A204.1 (cell line): ENCODE results near the gene HECTD4.
"Not testable (repeated sequence)": the region's sequence is repeated elsewhere in the genome, so short reads cannot be mapped to it uniquely, and the experiment has no call there.

Source experiments
- FAIRE-seq: peaks from 2 replicates; lab custom pipeline; 2012; peaks lifted over from hg19 to GRCh38; lab: Jason Lieb, UNC

The HECTD4 gene

DNA sequence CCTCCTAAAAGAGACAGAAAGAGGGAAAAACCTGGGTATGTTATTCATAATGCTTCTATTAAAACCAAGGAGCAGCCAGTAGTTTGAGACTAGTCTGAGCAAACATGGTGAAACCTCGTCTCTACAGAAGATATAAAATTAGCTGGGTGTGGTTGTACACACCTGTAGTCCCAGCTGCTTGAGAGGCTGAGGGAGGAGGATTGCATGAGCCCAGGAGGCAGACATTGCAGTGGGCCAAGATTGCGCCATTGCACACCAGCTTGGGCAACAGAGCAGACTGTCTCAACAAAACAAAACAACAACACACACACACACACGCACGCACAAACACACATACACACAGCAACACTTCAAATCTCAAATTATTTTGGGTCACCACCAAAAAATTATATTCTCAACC, 27.8 kb downstream of the HECTD4 start:
- FAIRE-seq: no peak

DNA sequence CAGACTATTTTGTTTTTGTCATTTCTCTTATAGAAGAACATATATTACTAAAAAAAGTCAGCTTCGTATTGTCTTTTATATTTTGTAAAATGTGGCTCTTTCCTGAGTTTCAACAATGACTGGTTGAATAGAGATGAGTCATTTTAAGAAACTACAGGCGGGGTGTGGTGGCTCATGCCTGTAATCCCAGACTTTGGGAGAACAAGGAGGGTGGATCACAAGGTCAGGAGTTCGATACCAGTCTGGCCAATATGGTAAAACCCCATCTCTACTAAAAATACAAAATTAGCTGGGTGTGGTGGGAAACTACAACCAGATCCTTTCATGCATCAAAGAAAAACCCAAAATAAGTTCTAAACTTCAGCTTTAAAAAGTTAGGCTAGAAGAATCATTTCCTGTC, 28.8 kb downstream of the HECTD4 start:
- no peak for FAIRE-seq

DNA sequence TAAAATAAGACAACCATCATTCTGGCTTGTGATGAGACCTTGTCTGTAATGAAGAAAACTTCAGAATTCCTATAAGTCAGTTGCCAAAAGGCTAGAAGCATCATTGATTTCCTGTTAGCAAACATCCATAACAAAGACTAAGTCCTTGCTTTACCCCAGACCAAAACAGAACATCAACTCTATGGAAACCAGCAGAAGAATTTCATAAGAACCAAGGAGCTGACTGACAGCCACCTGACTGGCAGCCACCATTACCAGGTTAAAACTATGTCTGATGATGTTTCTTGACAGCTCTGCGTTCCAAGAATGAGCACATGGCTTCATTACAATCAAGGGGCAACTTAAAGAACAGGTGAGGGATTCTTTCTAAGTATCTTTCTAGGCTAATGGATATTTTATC, 29.3 kb downstream of the HECTD4 start:
- no peak for FAIRE-seq

DNA sequence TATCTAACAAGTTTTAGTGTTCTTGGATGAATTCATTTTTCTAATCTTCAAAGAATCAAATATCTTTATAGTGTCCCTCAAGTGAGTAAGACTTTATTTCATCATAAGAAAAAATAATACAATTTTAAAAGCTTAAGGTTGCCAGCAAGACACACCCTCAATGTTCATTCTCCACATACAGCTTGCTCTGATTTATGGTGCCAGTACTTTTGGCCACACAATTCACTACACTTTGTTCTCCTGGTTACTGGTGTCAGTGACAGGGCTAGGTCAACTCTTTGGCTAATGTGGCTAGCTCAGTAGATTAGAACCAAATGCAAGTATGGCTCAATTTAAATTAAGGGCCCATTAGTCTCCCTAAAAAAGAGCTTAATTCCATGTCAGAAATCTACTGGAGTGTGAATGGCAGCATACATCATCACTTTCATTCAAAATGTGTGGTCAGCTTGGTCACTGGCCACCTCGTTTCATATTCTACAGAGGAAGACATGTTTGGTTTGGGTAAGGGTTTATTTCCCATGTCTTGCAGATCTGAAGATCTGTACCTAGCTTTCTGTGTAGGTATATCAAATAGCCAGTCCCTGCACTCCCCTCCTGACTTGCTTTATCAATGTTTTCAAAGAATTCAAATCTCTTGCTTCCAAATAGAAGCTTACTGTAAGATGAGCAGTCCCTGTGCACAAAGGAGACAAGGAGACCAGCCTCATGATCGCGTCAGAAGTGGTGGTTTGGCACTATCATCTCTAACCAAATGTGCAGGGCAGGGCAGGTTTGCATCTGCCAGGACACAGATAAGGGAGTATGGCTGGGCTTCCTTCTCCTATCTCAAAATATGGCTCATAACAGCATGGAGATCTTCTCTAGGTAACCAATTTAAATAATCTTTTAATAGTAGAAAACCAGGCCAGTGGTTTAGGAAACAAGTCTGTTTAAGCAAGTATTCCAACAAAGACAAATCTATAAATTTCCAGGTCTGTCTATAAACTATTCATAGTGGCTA, 31.3 kb downstream of the HECTD4 start:
- FAIRE-seq: no peak

DNA sequence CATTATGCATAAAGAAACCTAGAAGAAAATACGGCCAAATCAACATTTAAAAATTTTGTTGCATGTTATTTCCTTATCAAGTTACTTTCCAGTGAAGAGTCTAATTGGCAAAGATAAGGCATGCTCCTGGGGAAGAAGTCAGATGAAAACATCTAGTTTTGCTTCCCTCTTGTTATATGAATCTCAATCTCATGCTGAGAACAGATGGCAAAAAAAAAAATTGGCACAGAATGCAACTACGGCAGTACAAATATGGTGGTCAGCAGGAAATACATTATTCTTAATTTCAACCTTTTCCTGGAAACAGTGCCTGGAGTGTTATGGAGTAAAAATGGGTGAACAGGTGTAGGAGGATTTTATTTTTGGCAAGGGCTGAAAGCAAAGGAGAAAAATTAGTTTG, 32.8 kb downstream of the HECTD4 start:
- no peak for FAIRE-seq

DNA sequence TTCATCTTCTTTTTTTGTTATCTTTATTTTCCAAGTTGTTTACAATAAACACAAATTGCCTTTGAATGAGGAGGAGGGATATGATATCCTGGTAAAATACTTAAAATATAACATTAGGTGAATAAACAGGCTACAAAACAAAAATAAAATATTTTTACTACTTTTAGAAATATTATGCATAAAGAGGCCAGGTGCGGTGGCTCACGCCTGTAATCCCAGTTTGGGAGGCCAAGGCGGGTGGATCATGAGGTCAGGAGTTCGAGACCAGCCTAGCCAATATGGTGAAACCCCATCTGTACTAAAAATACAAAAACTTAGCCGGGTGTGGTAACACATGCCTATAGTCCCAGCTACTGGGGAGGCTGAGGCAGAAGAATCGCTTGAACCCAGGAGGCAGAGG, 33.3 kb downstream of the HECTD4 start:
- FAIRE-seq: not testable (repeated sequence)

DNA sequence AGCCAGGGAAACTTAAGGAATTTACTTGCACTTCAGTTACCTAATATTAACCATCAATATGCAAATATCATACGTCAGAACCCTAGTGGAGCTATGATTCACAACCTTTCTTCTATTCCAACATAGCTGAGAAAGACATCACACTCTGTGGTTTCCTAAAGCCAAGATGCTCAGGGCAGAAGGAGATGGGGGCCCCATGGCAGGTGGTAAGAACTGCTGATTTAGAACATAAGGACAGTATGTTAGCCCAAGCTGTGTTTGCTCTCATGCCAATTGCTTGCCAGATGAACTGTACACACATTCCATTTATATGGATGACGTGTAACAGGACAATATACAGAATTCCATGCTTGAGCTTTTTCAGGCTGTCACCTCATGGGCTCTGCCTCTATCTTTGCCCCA, 34.6 kb downstream of the HECTD4 start:
- no peak for FAIRE-seq

DNA sequence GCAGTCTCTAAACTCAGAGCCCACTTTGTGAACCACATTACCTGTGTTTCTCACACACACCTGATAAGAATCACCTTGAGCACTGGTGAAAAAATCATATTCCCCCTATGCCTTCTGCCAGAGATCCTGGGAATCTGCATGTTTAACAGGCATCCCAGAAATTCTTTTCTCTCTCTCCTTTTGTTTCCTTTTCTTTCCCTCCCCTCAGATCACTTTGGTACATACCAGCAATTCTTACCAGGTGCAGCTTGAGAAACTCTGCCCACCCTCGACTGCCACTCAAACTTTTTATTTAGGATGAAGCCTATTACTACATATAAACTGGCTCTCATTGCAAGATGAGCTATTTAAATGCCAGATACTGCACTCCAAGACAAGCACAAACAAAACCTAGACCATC, 36.0 kb downstream of the HECTD4 start:
- no peak for FAIRE-seq

DNA sequence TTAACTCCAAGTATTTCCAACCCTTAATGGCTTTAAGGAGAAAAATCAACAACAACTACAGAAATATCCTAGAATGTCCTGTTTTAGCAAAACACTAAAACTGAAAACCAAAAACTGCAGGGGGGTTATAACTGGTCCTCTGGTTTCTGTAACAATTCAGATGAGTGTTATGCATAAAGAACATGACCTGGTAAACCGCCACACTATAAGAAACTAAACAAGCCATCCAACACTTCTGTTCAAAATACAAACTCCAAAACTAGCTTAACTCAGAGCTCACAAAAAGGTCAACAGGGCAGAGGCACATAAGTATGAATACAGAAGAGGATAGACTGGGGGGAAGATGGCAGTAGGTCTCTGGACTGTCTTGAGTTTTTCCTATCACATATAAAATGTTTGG, 38.0 kb downstream of the HECTD4 start:
- no peak for FAIRE-seq

DNA sequence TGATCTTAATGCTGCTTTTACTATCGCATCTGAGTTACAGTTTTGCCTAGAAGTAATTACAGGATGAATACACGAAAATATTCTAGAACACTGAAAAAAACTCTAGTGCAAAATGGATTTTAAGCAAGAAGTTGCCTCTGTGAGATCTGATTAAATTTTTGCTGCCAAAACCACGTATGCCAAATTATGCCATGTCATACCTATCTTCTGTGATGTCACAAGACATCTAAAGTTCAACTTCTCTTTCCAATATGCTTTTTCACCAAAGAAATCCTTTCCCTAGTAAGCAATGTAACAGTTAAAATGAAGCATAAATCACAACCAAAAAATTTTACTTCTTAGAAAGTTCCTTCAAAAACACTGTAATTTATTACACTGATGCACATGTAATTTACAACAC, 39.6 kb downstream of the HECTD4 start:
- FAIRE-seq: no peak

DNA sequence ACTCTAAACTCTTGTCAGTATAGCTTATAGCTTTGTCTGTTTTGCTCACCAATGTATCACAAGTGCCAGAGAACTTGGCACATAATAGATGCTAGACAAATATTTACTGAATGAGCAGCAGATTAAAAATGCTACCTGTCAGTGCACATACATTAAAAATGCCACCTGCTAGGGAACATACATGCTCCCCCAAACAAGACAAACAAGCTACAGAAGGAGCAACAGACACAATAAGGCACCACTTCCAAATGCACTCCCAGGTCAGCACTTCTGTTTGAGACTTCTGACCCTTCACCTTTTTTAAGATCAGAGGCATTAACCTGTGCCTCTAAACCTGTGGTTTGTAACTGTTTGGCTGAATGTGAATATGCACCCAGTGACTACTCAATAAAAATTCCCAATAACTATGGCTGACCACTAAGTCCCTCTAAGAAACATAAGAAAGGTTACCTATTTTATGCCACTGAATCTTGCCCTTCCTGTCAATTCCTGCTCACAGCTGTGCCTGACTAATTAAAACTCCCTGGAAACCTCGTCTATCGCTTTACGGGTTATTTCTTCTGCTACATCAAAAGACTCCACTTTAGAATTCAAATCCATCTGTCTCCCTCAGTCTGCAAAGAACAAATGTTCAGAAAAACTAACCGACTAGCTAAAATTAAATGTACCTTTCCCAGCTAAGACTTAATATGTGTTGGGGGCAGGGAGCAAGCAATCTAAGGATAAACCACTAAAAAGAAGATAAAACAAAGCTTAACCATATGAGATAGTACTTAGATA, 41.0 kb downstream of the HECTD4 start:
- no peak for FAIRE-seq

DNA sequence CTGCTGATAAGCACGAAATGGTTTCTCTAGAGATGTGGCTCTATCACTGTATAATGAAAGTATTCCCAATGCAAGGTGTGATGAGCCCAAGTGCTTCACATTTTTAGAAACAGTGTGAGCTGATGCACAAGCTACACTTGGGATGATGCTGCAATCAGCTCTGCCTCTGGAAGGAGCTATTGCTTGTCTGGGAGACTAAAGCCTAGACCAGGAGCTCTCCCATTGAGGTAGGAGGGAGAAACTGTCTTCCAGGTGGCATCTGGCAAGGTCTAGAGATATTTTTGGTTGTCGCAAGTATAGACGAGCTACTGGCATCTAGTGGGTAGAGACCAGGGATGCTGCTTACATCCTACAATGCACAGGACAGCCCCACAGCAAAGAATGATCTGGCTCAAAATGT, 42.0 kb downstream of the HECTD4 start:
- FAIRE-seq: no peak

DNA sequence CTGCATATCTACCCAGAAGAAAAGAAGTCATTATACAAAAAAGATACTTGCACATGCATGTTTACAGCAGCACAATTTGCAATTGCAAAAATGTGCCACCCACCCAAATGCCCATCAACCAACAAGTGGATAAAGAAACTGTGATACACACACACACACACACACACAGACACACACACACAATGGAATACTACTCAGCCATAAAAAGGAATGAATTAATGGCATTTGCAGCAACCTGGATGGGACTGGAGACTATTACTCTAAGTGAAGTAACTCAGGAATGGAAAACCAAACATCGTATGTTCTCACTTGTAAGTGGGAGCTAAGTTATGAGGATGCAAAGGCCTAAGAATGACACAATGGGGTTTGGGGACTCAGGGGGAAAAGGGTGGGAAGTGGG, 47.2 kb downstream of the HECTD4 start:
- FAIRE-seq: not testable (repeated sequence)

DNA sequence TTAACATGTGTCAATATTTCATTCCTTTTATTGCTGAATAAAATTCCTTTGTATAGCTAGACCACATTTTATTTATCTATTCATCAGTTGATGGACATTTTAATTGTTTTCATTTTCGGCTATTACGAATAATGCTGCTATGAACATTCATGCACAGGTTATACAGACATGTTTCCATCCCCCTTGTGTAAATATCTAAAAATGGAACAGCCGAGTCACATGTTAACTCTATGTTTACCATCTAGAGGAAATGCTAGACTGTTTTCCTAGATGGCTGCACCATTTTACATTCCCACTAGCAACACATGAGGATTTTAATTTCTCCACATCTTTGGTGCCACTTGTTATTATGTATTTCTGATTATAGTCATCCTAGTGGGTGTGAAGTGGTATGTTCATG, 49.2 kb downstream of the HECTD4 start:
- no peak for FAIRE-seq

DNA sequence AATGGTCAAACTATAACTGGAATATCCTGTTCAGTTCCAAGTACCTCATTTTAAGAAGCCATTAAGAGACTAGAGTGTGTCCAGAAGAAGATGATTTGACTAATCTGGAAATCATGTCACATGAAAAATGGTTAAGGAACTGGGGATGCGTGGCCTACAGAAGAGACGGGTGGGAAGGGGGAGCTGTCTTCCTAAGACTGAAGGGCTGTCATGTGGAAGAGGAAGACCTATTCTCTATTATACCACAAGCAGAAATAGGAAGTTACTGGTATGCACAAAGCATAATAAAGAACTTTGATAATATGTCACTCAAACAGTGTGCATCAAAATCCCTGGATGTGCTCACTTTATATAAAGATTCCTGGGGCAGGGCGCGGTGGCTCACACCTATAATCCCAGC, 50.3 kb downstream of the HECTD4 start:
- FAIRE-seq: no peak

DNA sequence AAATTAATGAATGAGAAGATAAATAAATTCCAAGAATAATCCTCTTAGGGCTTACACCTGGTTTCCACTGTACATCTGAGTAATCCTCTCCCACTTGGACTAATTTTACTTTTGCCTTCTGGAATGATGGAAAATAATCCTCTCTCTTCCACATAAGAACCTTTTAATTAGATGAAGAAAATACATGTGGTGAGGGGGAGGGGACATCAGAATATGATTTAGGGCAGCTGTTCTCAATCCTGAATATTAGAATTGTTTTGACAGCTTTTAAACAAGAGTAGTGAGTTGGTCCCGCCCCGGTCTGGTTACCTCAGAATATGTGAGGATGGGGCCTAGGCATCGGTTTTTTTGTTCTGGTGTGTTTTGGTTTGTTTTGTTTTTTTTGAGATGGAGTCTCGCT, 51.5 kb downstream of the HECTD4 start:
- FAIRE-seq: no peak

DNA sequence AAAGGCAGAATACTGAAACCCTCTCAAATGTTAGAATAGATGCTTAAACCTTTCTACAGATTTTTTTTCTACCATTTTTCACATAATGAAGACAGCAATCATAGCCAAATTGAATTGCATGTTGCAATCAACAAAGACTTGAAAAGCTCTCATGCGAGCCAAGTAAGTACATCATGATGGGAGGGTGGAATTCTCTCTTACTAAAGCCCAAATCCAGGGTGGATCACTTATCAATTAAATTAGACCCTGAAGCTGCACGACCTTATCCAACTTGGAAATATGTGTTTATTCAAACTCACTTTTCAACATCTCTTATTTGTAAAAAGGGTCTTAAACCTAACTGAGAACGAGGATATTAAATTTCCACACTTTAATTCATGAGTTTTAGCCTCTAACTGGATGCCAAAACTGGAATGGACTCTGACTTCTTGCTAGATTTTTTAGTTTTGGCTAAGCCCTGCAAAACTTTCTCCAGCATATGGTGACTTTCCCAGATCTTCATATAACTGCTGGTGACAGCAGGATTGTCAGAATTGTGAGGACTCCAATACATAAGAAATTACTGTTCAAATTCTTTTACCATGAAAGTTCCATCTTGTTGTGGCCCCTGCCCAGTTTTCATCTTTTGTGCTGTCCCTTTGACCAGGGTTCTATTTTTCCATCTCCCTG, 53.6 kb downstream of the HECTD4 start:
- no peak for FAIRE-seq

DNA sequence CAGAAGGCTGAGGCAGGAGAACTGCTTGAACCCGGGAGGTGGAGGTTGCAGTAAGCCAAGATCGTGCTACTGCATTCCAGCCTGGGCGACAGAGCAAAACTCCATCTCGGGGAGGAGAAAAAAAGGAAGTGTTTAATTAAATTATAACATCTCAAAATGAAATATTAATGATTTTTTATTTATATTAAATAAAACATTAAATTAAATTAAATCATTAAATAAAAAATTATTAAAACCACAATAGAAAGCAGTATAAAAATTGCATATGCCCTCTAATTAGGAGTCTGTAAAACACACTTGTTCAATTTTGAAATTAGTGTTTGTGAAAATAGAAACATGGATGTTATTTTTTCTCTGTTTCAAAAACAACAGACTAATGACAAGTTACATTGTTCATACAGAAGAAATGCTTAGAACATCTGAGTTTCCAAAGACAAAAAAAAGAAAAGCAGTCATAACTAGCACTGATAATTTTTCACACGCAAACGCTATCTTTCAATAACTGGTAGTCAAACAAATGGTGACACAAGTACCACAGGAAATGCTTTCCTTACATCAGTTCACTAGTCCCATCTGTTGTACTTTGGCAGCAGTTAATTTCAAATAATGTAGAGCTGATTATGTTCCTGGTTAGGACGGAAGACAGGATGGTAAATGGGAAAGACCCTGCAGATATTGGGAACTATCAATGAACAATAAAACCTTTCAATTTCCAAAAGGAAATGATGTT, 54.9 kb downstream of the HECTD4 start:
- FAIRE-seq: peak; percentile 41

DNA sequence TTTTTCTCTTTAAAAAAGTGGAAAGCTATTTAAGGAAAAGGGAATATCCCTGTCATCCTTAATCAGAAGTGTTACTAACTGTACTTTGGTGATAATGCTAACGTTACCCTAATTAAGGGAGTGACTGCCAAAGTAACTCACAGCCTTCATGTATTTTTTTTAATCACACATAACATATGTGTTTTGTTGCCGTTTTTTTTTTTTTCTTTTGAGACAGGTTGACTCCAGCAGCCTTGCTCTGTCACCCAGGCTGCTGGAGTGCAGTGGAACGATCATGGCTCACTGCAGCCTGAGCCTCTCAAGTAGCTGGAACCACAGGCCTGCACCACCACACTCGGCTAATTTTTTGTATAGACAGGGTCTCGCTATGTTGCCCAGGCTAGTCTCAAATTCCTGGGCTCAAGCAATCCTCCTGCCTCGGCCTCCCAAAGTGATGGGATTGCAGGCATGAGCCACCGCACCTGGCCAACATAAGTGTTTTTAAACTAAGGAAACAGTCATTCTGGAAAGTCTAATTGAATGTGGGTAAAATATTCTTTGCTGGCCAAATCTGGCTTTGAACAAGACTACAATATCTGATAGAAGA, 56.5 kb downstream of the HECTD4 start:
- no peak for FAIRE-seq

DNA sequence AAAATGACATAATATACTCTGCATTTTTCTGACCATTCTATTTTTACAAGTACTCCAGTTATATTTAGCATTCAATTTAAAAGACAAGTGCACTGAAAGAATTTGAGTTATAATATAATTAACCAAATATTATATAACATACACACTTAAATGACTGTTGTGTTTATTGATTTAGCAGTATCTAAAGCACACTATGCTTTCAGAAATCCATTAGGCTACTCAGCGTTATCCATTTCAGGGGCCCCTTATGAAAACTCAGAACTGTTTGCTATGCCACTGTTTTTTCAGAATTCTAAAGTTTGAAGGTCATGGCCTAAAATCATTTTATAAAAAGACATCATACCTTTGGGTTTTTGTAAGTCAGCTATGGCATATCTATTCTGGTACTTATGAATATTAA, 57.1 kb downstream of the HECTD4 start:
- FAIRE-seq: no peak

DNA sequence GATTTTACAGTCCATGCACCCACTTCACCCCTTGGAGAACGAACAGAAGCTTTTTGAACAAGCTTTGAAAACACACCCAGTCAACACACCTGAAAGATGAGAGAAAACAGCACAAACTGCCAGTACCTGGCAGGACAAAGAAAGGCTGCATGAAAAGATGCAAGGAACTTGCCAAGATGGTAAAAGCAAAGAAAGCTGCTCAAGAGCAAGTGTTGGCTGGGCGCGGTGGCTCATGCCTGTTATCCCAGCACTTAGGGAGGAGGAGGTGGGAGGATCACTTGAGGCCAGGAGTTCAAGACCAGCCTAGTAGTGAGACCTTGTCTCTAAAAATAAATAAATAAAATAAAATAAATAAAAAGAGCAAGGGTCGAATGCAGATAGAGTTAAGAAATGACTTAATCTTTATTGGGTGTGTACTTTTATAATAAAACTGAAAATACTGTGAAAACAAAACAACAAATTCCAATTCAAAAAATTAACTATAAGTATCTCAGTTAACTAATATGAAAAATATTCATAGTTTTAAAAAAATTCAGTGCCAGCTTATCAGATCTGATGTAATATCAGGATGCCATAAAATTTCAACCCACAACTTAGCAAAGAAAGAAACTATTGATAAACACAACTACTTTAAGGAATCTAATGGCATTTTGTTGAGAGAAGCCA, 59.2 kb downstream of the HECTD4 start:
- FAIRE-seq: peak; percentile 29
